K562 (cell line): ENCODE measurements around the gene ANO8. TPM values are rescaled to one million over a fixed set of nuclear protein-coding genes. Genes with fewer than 3 reads are reported as not detected.

Experiments
- CBX2 ChIP-seq: fragments of 200-600 bp; sonication (generic); IDR thresholded peaks from one replicate; pipeline ENCODE4 v1.6.1; 2012; ENCODE audit warnings: mild to moderate bottlenecking, low read length, inconsistent platforms; ENCODE audit not compliant: insufficient read depth, poor library complexity, severe bottlenecking
- CREM ChIP-seq: IDR thresholded peaks from 2 replicates; pipeline ENCODE4 v1.6.1; 2014; ENCODE audit warnings: antibody characterized with exemption, low read depth
- FIP1L1 ChIP-seq: fragments of 200-400 bp; formaldehyde crosslinking; IDR thresholded peaks from 2 replicates; pipeline ENCODE4 v1.6.1; 2018; ENCODE audit warnings: mild to moderate bottlenecking, low read depth, low read length; ENCODE audit not compliant: poor library complexity, severe bottlenecking
- HMGN3 ChIP-seq: IDR thresholded peaks from 2 replicates; pipeline ENCODE4 v1.6.1; 2011; ENCODE audit warnings: borderline replicate concordance, low read depth, mild to moderate bottlenecking, mixed read lengths, low read length; ENCODE audit not compliant: insufficient read length; ENCODE audit errors: extremely low read depth
- KLF13 ChIP-seq: fragments of 450-650 bp; IDR thresholded peaks from 2 replicates; pipeline ENCODE4 v1.6.1; 2016; ENCODE audit warnings: missing genetic modification characterization, low read depth, mild to moderate bottlenecking, missing compliant biosample characterization, moderate library complexity, borderline replicate concordance
- MNT ChIP-seq, 2 experiments: fragments of 450-650 bp; conservative IDR thresholded peaks; 2 replicates each; pipeline ENCODE4 v1.6.1; 2017; ENCODE audit warnings: mild to moderate bottlenecking in 2 of 2, moderate library complexity in 2 of 2
- NRF1 ChIP-seq, 2 experiments: fragments of 450-650 bp; IDR thresholded peaks in 1 of 2; conservative IDR thresholded peaks in 1 of 2; 2 replicates each; pipeline ENCODE4 v1.6.1; 2014; ENCODE audit warnings: mild to moderate bottlenecking in 2 of 2
- POLR2AphosphoS2 ChIP-seq: IDR thresholded peaks from 2 replicates; pipeline ENCODE4 v1.6.1; 2012; ENCODE audit warnings: low read length, improper control_type of control experiment
- POLR2G ChIP-seq: fragments of 200-400 bp; formaldehyde crosslinking; IDR thresholded peaks from 2 replicates; pipeline ENCODE4 v1.6.1; 2017; ENCODE audit warnings: low read depth, mild to moderate bottlenecking, antibody characterized with exemption, low read length, moderate library complexity
- SIN3A ChIP-seq, 2 experiments: fragments of 150-350 bp in 1 of 2; IDR thresholded peaks; 2 replicates each; pipeline ENCODE4 v1.6.1; 2011 to 2016; ENCODE audit warnings: borderline replicate concordance in 2 of 2, low read depth in 2 of 2, low read length in 2 of 2, mild to moderate bottlenecking in 2 of 2, moderate library complexity in 2 of 2; ENCODE audit not compliant: control insufficient read depth in 1 of 2
- SP1 ChIP-seq: sonication (generic); formaldehyde crosslinking; IDR thresholded peaks from 2 replicates; pipeline ENCODE4 v1.8.1; 2022; ENCODE audit warnings: mild to moderate bottlenecking, missing genetic modification reagents
- TAF15 ChIP-seq: fragments of 200-400 bp; formaldehyde crosslinking; IDR thresholded peaks from 2 replicates; pipeline ENCODE4 v1.6.1; 2017; ENCODE audit warnings: mild to moderate bottlenecking, low read depth, low read length, moderate library complexity
- THAP12 ChIP-seq: fragments of 250-450 bp; sonication (Bioruptor Pico); IDR thresholded peaks from 2 replicates; pipeline ENCODE4 v1.9.0; 2021; ENCODE audit warnings: mild to moderate bottlenecking, inconsistent platforms
- THRB ChIP-seq: fragments of 450-650 bp; formaldehyde crosslinking; conservative IDR thresholded peaks from 2 replicates; pipeline ENCODE4 v1.4.0; 2022; ENCODE audit warnings: mild to moderate bottlenecking, missing genetic modification characterization
- ZNF431 ChIP-seq: sonication (generic); formaldehyde crosslinking; IDR thresholded peaks from 2 replicates; pipeline ENCODE4 v1.8.0; 2022; ENCODE audit warnings: mild to moderate bottlenecking, missing genetic modification reagents
- polyA plus RNA-seq, 8 experiments: library from polyadenylated mRNA; depleted of rRNA in 4 of 8; stranded (reverse) in 5 of 8; unstranded in 3 of 8; fragments of >200 nt; fragmentation: Nextera tagmentation in 2 of 8; fragmentation: Illumina TruSeq in 1 of 8; extraction: Ambion mirVana in 2 of 8; extraction: Trizol in 1 of 8; gene quantifications; 2 replicates each; pipeline versions ENCODE4 v1.2.1 to v1.2.3, GENCODE V29; 2011 to 2014; ENCODE audit warnings: inconsistent platforms in 1 of 8, missing spikeins in 1 of 8
- total RNA-seq, 7 experiments: library from RNA; depleted of rRNA in 6 of 7; stranded (reverse); fragments of >200 nt in 6 of 7; fragmentation: Illumina TruSeq in 2 of 7; extraction: Trizol in 2 of 7; gene quantifications; 2 replicates each; pipeline versions ENCODE4 v1.2.1 to v1.2.3, GENCODE V29; 2011 to 2021; ENCODE audit warnings: low replicate concordance in 1 of 7

Gene ANO8
- total and polyA plus RNA-seq, 9 of the 15 experiments (the other 6 are each of a cell fraction or from before 2014, with no cell fraction given), result 0.07 to 7.6 (median 2.3) TPM; not detected in 1

GRCh38 chr19:17294051-17294891 lies 40.4 kb downstream of the ANO8 start (continued):
- 0 out of 2 replicates have a peak, but pooled peaks have one; percentile 13 for TF ChIP-seq THAP12 (CRISPR knock-in tag)
- TF ChIP-seq SP1, result peak; percentile 89
- no peak for TF ChIP-seq THRB (CRISPR knock-in tag)
- TF ChIP-seq HMGN3, result peak; percentile 80
- TF ChIP-seq SIN3A (IDR thresholded peaks at IDR 0.05; ENCODE audit: borderline replicate concordance in 2 of 2, control insufficient read depth in 1 of 2, low read depth in 2 of 2, low read length in 2 of 2), result peak in 1 of 2 experiments; percentile 35; a peak in 1 of 4 replicates
- no peak for TF ChIP-seq CBX2
- TF ChIP-seq POLR2G, result peak; percentile 67
- peak; percentile 33 to 56; a peak in 3 of 4 replicates for TF ChIP-seq NRF1 (conservative IDR thresholded peaks at IDR 0.05 in 1 of 2, IDR thresholded peaks at IDR 0.05 in 1 of 2)
- no peak for TF ChIP-seq ZNF431
- TF ChIP-seq KLF13, result peak; percentile 71; the same call in 1 of the 2 replicates
- peak; percentile 35 for TF ChIP-seq FIP1L1
- TF ChIP-seq POLR2AphosphoS2, result peak; percentile 47; the same call in 1 of the 2 replicates
- peak; percentile 35; the same call in 1 of the 2 replicates for TF ChIP-seq CREM
- peak in 1 of 2 experiments; percentile 63; a peak in 2 of 4 replicates for TF ChIP-seq MNT (conservative IDR thresholded peaks at IDR 0.05)
- TF ChIP-seq TAF15, result no peak
